Measurements from ENCODE around the gene DUSP28. TPM values are rescaled to one million over a fixed set of nuclear protein-coding genes. Genes with fewer than 3 reads are reported as not detected.

Gene DUSP28
- total RNA-seq, 1 experiment from 2014 or later = 2.3 TPM

DNA sequence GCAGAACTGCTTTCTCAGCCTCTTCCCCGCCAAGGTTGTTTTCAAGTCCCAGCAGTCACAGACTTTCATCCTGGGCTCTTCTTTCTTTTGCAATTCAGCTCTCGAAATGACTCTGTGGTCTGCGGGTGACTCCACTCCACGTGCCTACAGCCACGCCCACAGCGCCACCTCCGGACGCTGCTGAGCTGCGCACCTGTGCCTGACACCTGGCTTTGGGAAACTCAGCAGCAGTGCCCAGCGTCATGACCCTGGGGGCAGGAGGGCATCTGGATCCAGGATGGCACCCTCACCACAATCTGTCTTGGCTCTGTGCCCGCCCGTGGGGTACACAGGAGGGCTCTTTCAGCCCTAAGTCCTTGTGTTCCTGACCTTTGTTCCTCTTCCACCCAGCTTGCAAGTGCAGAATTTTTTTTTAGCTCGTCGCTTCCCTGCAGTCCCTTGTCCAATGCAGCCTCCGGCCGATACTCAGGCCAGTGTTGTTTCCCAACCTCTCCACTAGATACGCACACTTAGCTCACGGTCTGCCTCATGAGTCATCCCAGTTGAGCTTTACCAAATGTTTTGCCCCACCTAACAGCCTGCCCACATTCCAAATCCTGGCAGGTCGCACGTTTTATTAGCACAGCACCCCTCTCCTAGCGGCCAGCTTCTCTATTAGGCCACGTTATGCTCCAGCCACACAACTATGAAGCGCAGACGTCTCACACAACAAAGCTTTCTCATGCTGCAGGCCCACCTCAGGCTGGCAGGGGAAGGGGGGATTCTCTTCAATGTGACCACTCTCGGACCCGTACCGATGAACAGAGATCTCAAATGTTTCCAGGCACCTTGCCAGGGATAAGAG lies 19.8 kb downstream of the DUSP28 start:
- Mint-ChIP-seq H3K27ac (peak overlapping the region; percentile 49; the same call in 1 of the 2 replicates), H3K36me3 (no peaks in the 10 kb centered on the region; the same call in 1 of the 2 replicates), H3K4me1 (peaks cover 21% of the 10 kb centered on the region), H3K9me3 (no peaks in the 10 kb centered on the region), H3K4me3 (no peak overlapping the region), H3K27me3 (ENCODE audit: low read depth) (no peaks in the 10 kb centered on the region)
- POLR2A ChIA-PET = no interaction called here
- TF ChIP-seq, protein P1, sequence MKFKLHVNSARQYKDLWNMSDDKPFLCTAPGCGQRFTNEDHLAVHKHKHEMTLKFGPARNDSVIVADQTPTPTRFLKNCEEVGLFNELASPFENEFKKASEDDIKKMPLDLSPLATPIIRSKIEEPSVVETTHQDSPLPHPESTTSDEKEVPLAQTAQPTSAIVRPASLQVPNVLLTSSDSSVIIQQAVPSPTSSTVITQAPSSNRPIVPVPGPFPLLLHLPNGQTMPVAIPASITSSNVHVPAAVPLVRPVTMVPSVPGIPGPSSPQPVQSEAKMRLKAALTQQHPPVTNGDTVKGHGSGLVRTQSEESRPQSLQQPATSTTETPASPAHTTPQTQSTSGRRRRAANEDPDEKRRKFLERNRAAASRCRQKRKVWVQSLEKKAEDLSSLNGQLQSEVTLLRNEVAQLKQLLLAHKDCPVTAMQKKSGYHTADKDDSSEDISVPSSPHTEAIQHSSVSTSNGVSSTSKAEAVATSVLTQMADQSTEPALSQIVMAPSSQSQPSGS (CRISPR knock-in tag; IDR thresholded peaks at IDR 0.05; ENCODE audit: borderline replicate concordance, low read depth) = no peak
- TF ChIP-seq CTCF (IDR thresholded peaks at IDR 0.05) (peak; percentile 42), SMAD4 (CRISPR knock-in tag; IDR thresholded peaks at IDR 0.05) (no peak), E2F5 (CRISPR knock-in tag; IDR thresholded peaks at IDR 0.05) (no peak), ZNF425 (CRISPR knock-in tag; conservative IDR thresholded peaks at IDR 0.05) (no peak), MAX (CRISPR knock-in tag; IDR thresholded peaks at IDR 0.05) (peak; percentile 69; the same call in 1 of the 2 replicates), ZNF416 (CRISPR knock-in tag; IDR thresholded peaks at IDR 0.05) (no peak), RELA (CRISPR knock-in tag; IDR thresholded peaks at IDR 0.05; ENCODE audit: borderline replicate concordance) (no peak), ATF3 (CRISPR knock-in tag; conservative IDR thresholded peaks at IDR 0.05) (no peak), E2F1 (CRISPR knock-in tag; IDR thresholded peaks at IDR 0.05) (no peak), ZNF219 (CRISPR knock-in tag; IDR thresholded peaks at IDR 0.05; ENCODE audit: borderline replicate concordance) (no peak), NR3C1 (CRISPR knock-in tag; conservative IDR thresholded peaks at IDR 0.05; ENCODE audit: low read depth) (no peak), GTF2I (CRISPR knock-in tag; conservative IDR thresholded peaks at IDR 0.05) (no peak), GABPB1 (CRISPR knock-in tag; IDR thresholded peaks at IDR 0.05) (0 out of 2 replicates have a peak, but pooled peaks have one; percentile 32)
- TF ChIP-seq, protein P2, sequence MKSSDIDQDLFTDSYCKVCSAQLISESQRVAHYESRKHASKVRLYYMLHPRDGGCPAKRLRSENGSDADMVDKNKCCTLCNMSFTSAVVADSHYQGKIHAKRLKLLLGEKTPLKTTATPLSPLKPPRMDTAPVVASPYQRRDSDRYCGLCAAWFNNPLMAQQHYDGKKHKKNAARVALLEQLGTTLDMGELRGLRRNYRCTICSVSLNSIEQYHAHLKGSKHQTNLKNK (CRISPR knock-in tag; IDR thresholded peaks at IDR 0.05) = no peak
- CTCF ChIA-PET = interaction anchor here (0.5 to 1.9 kb wide), 20 partner anchors 8 to 403 kb away, joined by 3 to 27 read pairs (median 4); partner anchors contain the start of genes ANKMY1, DUSP28 and RNPEPL1
- ATAC-seq = peak; percentile 69
- peak; percentile 77 for DNase-seq (ENCODE audit: low spot score)

All from WTC11 (cell line).